Endothelial cell of coronary artery (primary cell): ENCODE measurements around the gene PHLPP1. TPM values are rescaled to one million over a fixed set of nuclear protein-coding genes. Genes with fewer than 3 reads are reported as not detected.

ENCODE experiments used
- total RNA-seq: library from RNA; depleted of rRNA; stranded (reverse); fragments of >200 nt; gene quantifications from 2 replicates; pipeline ENCODE4 v1.2.3, GENCODE V29; 2014

Gene PHLPP1
- total RNA-seq, result 3.9 and 9.6 TPM in 2 replicates

GRCh38 chr18:62715436-62715758 lies at the start of gene PHLPP1:
Gene PHLPP1, plus strand, starts transcription at chr18:62715541. Its CDS starts 143 bp downstream, at chr18:62715684.

Other genes with a start within 250 kb of the PHLPP1 start
- 12.4 and 20.3 TPM in 2 replicates for gene ZCCHC2, start 192.5 kb upstream of the PHLPP1 start, total RNA-seq